Natural killer cell treated with Interleukin-12 subunit alpha and Interleukin-12 subunit beta and Interleukin-15 and Interleukin-18, amount 100 ng/mL, for 72 hours (primary cell): Measurements from ENCODE around the gene SLC26A8. TPM values are rescaled to one million over a fixed set of nuclear protein-coding genes. Genes with fewer than 3 reads are reported as not detected.
"Not testable (repeated sequence)": the region's sequence is repeated elsewhere in the genome, so short reads cannot be mapped to it uniquely, and the experiment has no call there.

Experiments
- ATAC-seq, 2 donors: fragments of 150-1000 bp; cut with Tn5 transposase in 1 of 2; sonication (Bioruptor Pico), chemical (Tn5 transposase) in 1 of 2; 2 replicates each; pipeline ENCODE4 v1.10.0; 2021
- DNase-seq: peaks from one replicate; pipeline ENCODE4 v3.0.0; 2022; ENCODE audit warnings: low spot score
- H3K27ac Mint-ChIP-seq, 2 donors: 1 replicate in 1 of 2; 2 replicates in 1 of 2; pipeline ENCODE4 v1.8.0; 2022; ENCODE audit warnings: mixed read lengths in 2 of 2, mild to moderate bottlenecking in 1 of 2, moderate library complexity in 1 of 2
- H3K27me3 Mint-ChIP-seq, 2 donors: 1 replicate in 1 of 2; 2 replicates in 1 of 2; pipeline ENCODE4 v1.8.0; 2022; ENCODE audit warnings: mixed read lengths in 2 of 2
- H3K36me3 Mint-ChIP-seq: one replicate; pipeline ENCODE4 v1.8.0; 2022; ENCODE audit warnings: mixed read lengths
- H3K4me1 Mint-ChIP-seq, 2 donors: 1 replicate in 1 of 2; 2 replicates in 1 of 2; pipeline ENCODE4 v1.8.0; 2022; ENCODE audit warnings: low read depth in 2 of 2, mixed read lengths in 2 of 2, mild to moderate bottlenecking in 1 of 2
- H3K4me3 Mint-ChIP-seq: one replicate; pipeline ENCODE4 v1.8.0; 2022; ENCODE audit warnings: mixed read lengths
- H3K9me3 Mint-ChIP-seq: 2 replicates; pipeline ENCODE4 v1.8.0; 2022; ENCODE audit warnings: mixed read lengths
- total RNA-seq, 2 donors: library from RNA; stranded (reverse); gene quantifications; one replicate each; pipeline ENCODE4 v1.2.3, GENCODE V29; 2022

Gene SLC26A8
- total RNA-seq, 2 donors from 2014 or later: 0.33 TPM; not detected in 1

DNA sequence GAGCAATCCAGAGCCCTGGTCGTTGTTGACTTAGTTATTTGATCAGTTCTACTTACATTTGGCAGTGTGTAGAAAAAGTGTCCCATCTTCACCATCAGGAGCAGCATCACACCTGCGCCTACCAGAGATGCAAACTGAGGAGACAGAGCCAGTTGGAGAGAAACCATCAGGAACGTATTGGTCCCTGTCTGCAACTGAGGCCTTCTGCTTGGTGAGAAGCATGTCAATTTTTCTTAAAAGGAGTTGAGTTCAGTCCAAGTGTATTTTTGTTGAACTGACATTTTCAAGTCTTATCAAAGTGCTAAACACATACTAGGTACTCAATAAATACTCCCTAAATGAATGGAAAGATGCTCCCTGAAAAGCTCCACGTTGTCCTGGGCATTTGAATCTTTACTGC lies 55.6 kb downstream of the SLC26A8 start:
- DNase-seq: no peak
- Mint-ChIP-seq H3K27me3 (peaks cover 0 to 3% of the 10 kb centered on the region in 2 donors), H3K4me3 (no peak overlapping the region), H3K27ac (no peak overlapping the region), H3K36me3 (no peaks in the 10 kb centered on the region), H3K4me1 (peaks cover 2 to 5% of the 10 kb centered on the region in 2 donors), H3K9me3 (no peaks in the 10 kb centered on the region)
- ATAC-seq: no peak

DNA sequence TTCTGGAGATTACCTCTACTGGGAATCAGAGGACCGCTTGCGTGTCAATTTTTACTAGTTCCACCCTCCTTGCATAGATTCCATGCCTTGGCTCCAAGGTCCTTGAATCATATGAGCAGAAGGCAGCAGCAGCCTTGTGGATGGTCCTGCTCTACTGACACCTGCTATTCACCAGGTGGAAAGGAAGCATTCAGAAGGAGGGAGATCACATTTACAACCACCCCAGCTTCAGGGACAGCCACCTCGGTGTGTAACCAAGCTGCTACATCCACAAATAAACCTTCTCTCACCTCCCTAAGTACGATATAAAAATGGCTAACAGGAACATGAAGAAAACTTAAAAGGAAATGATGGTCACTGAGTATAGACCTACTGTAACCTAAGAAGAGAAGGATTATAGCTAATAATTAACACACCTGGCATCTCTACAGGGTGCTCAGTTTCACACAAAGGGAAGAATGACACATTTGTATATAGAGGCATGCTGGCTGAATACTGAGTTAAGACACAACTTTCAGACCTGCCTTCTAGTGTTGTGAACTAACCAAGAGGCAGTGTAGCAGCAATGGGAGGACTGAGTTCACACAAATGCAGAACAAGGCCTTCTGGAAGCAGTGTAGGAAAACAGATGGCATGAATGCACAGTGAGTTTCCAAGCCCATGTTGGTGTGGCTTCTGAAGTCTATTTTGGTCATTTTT lies 57.2 kb downstream of the SLC26A8 start:
- H3K27me3 Mint-ChIP-seq: peaks cover 7 to 10% of the 10 kb centered on the region in 2 donors
- H3K36me3 Mint-ChIP-seq: no peaks in the 10 kb centered on the region
- no peak overlapping the region for H3K27ac Mint-ChIP-seq
- H3K4me1 Mint-ChIP-seq: no peaks in the 10 kb centered on the region
- no peak overlapping the region for H3K4me3 Mint-ChIP-seq
- DNase-seq: no peak
- no peak for ATAC-seq
- no peaks in the 10 kb centered on the region for H3K9me3 Mint-ChIP-seq

- no peak for DNase-seq
- Mint-ChIP-seq H3K4me1 (no peaks in the 10 kb centered on the region), H3K27ac (no peak overlapping the region), H3K36me3 (no peaks in the 10 kb centered on the region), H3K27me3 (peaks cover 29 to 41% of the 10 kb centered on the region in 2 donors), H3K9me3 (no peaks in the 10 kb centered on the region), H3K4me3 (no peak overlapping the region)
- ATAC-seq: no peak
Observed at GRCh38 chr6:35962779-35963560, 61.5 kb downstream of the SLC26A8 start.

- Mint-ChIP-seq H3K4me1 (no peaks in the 10 kb centered on the region), H3K36me3 (no peaks in the 10 kb centered on the region), H3K27ac (no peak overlapping the region), H3K27me3 (peaks cover 29 to 46% of the 10 kb centered on the region in 2 donors), H3K4me3 (no peak overlapping the region), H3K9me3 (no peaks in the 10 kb centered on the region)
- DNase-seq (no peak), ATAC-seq (no peak)
Observed at GRCh38 chr6:35960187-35960586, 64.3 kb downstream of the SLC26A8 start.

- H3K36me3 Mint-ChIP-seq: no peaks in the 10 kb centered on the region
- DNase-seq (no peak), ATAC-seq (no peak)
- peaks cover 22 to 40% of the 10 kb centered on the region in 2 donors for H3K27me3 Mint-ChIP-seq
- H3K27ac Mint-ChIP-seq: no peak overlapping the region
- no peaks in the 10 kb centered on the region for H3K9me3 Mint-ChIP-seq
- H3K4me1 Mint-ChIP-seq: no peaks in the 10 kb centered on the region
- H3K4me3 Mint-ChIP-seq: no peak overlapping the region
Observed at GRCh38 chr6:35955970-35956369, 68.5 kb downstream of the SLC26A8 start.

- no peaks in the 10 kb centered on the region for H3K9me3 Mint-ChIP-seq
- no peaks in the 10 kb centered on the region for H3K4me1 Mint-ChIP-seq
- DNase-seq: no peak
- no peak overlapping the region for H3K27ac Mint-ChIP-seq
- H3K4me3 Mint-ChIP-seq: no peak overlapping the region
- H3K36me3 Mint-ChIP-seq: no peaks in the 10 kb centered on the region
- peaks cover 20 to 36% of the 10 kb centered on the region in 2 donors for H3K27me3 Mint-ChIP-seq
- ATAC-seq: no peak
Observed at GRCh38 chr6:35955521-35955920, 68.9 kb downstream of the SLC26A8 start.

- peaks cover 18 to 31% of the 10 kb centered on the region in 2 donors for H3K27me3 Mint-ChIP-seq
- H3K36me3 Mint-ChIP-seq: no peaks in the 10 kb centered on the region
- H3K27ac Mint-ChIP-seq: no peak overlapping the region
- no peaks in the 10 kb centered on the region for H3K4me1 Mint-ChIP-seq
- no peak for ATAC-seq
- H3K9me3 Mint-ChIP-seq: no peaks in the 10 kb centered on the region
- no peak overlapping the region for H3K4me3 Mint-ChIP-seq
- DNase-seq: no peak
Observed at GRCh38 chr6:35955071-35955470, 69.4 kb downstream of the SLC26A8 start.

DNA sequence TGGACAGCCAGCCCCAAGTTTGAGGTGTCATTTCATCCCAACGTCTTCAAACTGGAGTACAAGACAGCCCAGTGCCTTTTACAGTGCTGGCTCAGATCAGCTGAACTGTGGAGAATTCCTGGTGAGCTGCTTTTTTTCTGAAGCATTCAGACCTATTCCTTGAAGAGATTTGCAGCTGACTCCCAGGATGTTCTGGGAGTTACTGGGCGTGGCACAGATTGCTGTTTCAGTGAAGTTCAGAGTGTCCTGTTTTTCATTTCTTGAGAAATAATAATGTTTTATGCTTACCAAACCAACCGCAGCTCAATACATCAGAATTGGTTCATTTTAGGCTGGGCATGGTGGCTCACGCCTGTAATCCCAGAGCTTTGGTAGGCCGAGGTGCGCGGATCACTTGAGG lies 70.1 kb downstream of the SLC26A8 start:
- H3K4me3 Mint-ChIP-seq: no peak overlapping the region

DNA sequence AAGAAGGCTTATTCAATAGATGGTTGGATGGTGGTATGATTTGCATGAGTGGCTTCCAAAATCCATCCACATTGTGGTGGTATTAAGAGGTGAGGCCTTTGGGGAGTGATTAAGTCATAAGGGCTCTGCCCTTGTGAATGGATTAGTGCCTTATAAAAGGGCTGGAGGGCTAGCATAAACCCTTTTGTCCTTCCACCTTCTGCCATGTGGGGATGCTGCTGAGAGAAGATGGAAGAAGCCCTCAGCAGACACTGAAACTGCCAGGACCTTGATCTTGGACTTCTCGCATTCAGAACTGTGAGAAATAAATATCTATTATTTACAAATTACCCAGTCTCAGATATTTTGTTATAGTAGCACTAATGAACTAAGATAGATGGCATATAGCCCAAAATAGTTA lies 75.7 kb downstream of the SLC26A8 start:
- DNase-seq: no peak
- Mint-ChIP-seq H3K4me1 (no peaks in the 10 kb centered on the region), H3K4me3 (no peak overlapping the region), H3K36me3 (no peaks in the 10 kb centered on the region), H3K27me3 (peaks cover 2 to 7% of the 10 kb centered on the region in 2 donors), H3K9me3 (no peaks in the 10 kb centered on the region), H3K27ac (no peak overlapping the region)
- ATAC-seq: no peak

More for the DNA sequence above, 70.1 kb downstream of the SLC26A8 start:
- no peak for DNase-seq
- no peak for ATAC-seq
- no peaks in the 10 kb centered on the region for H3K4me1 Mint-ChIP-seq
- no peak overlapping the region for H3K27ac Mint-ChIP-seq
- peaks cover 14 to 24% of the 10 kb centered on the region in 2 donors for H3K27me3 Mint-ChIP-seq
- H3K36me3 Mint-ChIP-seq: no peaks in the 10 kb centered on the region
- H3K9me3 Mint-ChIP-seq: no peaks in the 10 kb centered on the region

DNA sequence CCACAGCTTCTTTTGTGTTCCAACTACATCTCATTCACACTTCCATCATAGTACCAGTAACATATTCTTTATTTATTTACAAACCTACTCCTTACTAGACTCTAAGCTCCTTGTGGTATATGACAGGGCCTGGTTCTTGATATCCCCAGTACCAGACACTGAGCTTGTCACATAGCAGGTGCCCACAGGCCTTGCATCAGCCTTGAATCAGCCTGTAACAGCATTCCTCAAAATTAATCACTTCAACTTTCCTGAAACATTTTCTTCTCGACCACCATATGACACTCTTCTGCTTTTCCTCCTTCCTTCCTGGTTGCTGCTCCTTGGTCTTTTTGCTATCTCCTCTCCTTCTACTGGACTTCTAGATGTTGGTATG lies 78.8 kb downstream of the SLC26A8 start:
- H3K4me3 Mint-ChIP-seq: no peak overlapping the region
- H3K9me3 Mint-ChIP-seq: no peaks in the 10 kb centered on the region
- no peak overlapping the region for H3K27ac Mint-ChIP-seq
- peaks cover 0 to 2% of the 10 kb centered on the region in 2 donors for H3K27me3 Mint-ChIP-seq
- DNase-seq: no peak
- H3K36me3 Mint-ChIP-seq: no peaks in the 10 kb centered on the region
- no peak for ATAC-seq
- no peaks in the 10 kb centered on the region for H3K4me1 Mint-ChIP-seq

DNA sequence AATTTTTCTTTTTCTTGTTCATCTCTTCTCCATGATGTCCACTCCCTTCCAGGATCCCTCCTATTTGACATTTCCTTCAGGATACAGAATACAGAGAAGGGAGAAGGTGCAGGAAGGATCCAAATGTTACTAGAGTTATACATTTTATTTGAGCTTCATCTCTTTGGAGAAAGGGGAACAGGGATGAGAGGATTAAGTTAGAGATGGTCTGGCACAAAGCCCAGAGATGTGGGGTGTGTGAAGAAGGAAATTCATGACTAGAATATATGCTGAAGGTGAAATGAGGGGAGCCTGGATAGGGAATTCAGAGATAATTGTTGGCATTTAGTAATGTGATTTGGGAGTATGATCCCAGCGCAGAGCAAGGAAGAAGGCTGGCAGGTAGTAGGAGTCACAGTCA lies 81.1 kb downstream of the SLC26A8 start:
- Mint-ChIP-seq H3K27ac (no peak overlapping the region), H3K9me3 (no peaks in the 10 kb centered on the region), H3K36me3 (no peaks in the 10 kb centered on the region), H3K27me3 (peaks cover 2 to 7% of the 10 kb centered on the region in 2 donors), H3K4me1 (no peaks in the 10 kb centered on the region), H3K4me3 (no peak overlapping the region)
- DNase-seq (no peak), ATAC-seq (no peak)

DNA sequence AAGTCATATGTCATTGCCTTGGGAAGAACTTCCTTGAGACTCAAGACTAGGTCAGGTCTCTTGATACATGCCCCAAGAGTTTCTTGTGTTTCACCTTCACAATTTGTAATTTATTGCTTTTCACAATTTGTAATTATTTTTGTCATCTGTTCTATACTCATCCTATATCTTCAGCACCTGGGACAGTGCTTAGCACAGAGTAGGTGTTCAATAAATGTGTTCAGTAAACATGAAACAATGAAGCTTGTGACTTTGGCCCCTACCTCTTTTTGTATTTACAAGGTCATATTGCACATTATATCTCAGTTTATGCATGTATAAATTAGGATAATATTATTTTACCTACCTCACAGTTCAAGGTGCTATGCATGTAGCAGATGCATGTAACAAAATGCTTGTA lies 82.1 kb downstream of the SLC26A8 start:
- Mint-ChIP-seq H3K4me1 (no peaks in the 10 kb centered on the region), H3K27me3 (peaks cover 5 to 7% of the 10 kb centered on the region in 2 donors), H3K9me3 (no peaks in the 10 kb centered on the region), H3K4me3 (no peak overlapping the region), H3K27ac (no peak overlapping the region), H3K36me3 (no peaks in the 10 kb centered on the region)
- DNase-seq (no peak), ATAC-seq (no peak)

DNA sequence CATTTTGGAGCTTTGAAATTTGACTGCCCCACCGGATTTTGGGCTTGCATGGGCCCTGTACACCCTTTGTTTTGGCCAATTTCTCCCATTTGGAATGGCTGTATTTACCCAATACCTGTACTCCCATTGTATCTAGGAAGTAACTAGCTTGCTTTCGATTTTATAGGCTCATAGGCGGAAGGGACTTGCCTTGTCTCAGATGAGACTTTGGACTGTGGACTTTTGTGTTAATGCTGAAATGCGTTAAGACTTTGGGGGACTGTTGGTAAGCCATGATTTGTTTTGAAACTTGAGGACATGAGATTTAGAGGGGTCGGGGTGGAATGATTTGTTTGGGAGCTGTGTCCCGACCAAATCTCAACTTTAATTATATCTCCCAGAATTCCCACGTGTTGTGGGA lies 83.3 kb downstream of the SLC26A8 start:
- not testable (repeated sequence) for H3K9me3 Mint-ChIP-seq, ATAC-seq, H3K27ac Mint-ChIP-seq, DNase-seq, H3K36me3 Mint-ChIP-seq, H3K4me1 Mint-ChIP-seq, H3K4me3 Mint-ChIP-seq
- H3K27me3 Mint-ChIP-seq: peaks cover 12% of the 10 kb centered on the region in 2 donors

DNA sequence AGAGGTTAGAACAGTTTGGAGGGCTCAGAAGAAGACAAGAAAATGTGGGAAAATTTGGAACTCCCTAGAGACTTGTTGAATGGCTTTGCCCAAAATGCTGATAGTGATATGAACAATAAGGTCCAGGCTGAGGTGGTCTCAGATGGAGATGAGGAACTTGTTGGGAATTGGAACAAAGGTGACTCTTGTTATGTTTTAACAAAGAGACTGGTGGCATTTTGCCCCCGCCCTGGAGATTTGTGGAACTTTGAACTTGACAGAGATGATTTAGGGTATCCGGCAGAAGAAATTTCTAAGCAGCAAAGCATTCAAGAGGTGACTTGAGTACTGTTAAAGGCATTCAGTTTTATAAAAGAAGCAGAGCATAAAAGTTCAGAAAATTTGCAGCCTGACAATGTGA lies 84.4 kb downstream of the SLC26A8 start:
- not testable (repeated sequence) for H3K9me3 Mint-ChIP-seq, H3K36me3 Mint-ChIP-seq, H3K4me3 Mint-ChIP-seq, ATAC-seq, H3K4me1 Mint-ChIP-seq, DNase-seq, H3K27ac Mint-ChIP-seq
- peaks cover 19 to 23% of the 10 kb centered on the region in 2 donors for H3K27me3 Mint-ChIP-seq
